Fibroblast of lung (primary cell): ENCODE results near the gene GALNT7. TPM values are rescaled to one million over a fixed set of nuclear protein-coding genes. Genes with fewer than 3 reads are reported as not detected.

ENCODE experiments used
- DNase-seq, 2 donors: peaks; one replicate each; pipeline versions ENCODE4 v3.0.0 to v3.0.0-alpha.2; 2010; ENCODE audit warnings: low read depth in 2 of 2
- H2AFZ ChIP-seq: 2 replicates; pipeline ENCODE4 v1.5.1; 2012; ENCODE audit warnings: low read length, control low read depth, inconsistent platforms
- H3K27ac ChIP-seq: 2 replicates; pipeline ENCODE4 v1.5.1; 2011; ENCODE audit warnings: low read length, control low read depth; ENCODE audit not compliant: insufficient read depth
- H3K27me3 ChIP-seq: 2 replicates; pipeline ENCODE4 v1.5.1; 2011; ENCODE audit warnings: mild to moderate bottlenecking, low read length; ENCODE audit not compliant: control insufficient read depth, insufficient read depth
- H3K36me3 ChIP-seq: 2 replicates; pipeline ENCODE4 v1.5.1; 2011; ENCODE audit warnings: low read length; ENCODE audit not compliant: control insufficient read depth, insufficient read depth
- H3K4me1 ChIP-seq: 2 replicates; pipeline ENCODE4 v1.5.1; 2011; ENCODE audit warnings: low read length; ENCODE audit not compliant: control insufficient read depth, insufficient read depth; ENCODE audit errors: extremely low read depth
- H3K4me2 ChIP-seq: 2 replicates; pipeline ENCODE4 v1.5.1; 2011; ENCODE audit warnings: low read length, control low read depth; ENCODE audit not compliant: insufficient read depth; ENCODE audit errors: extremely low read depth
- H3K4me3 ChIP-seq, 4 experiments: fragments of 200-600 bp in 1 of 4; sonication (generic) in 1 of 4; replicated peaks in 1 of 4; 2 replicates each; pipeline ENCODE4 v1.5.1; 2011 to 2016; ENCODE audit warnings: low read length in 4 of 4, low read depth in 3 of 4, mild to moderate bottlenecking in 3 of 4, control low read depth in 2 of 4, inconsistent platforms in 1 of 4, mixed read lengths in 1 of 4; ENCODE audit not compliant: insufficient read depth in 1 of 4; ENCODE audit errors: control extremely low read depth in 1 of 4
- H3K79me2 ChIP-seq: 2 replicates; pipeline ENCODE4 v1.5.1; 2012; ENCODE audit warnings: mild to moderate bottlenecking, low read length, inconsistent platforms; ENCODE audit not compliant: control insufficient read depth, insufficient read depth
- H3K9ac ChIP-seq: 2 replicates; pipeline ENCODE4 v1.5.1; 2011; ENCODE audit warnings: mild to moderate bottlenecking, low read length, control low read depth; ENCODE audit not compliant: insufficient read depth
- H3K9me3 ChIP-seq: 2 replicates; pipeline ENCODE4 v1.5.1; 2012; ENCODE audit warnings: low read depth, low read length; ENCODE audit not compliant: control insufficient read depth, insufficient read depth
- H4K20me1 ChIP-seq: 2 replicates; pipeline ENCODE4 v1.5.1; 2011; ENCODE audit warnings: low read length; ENCODE audit not compliant: control insufficient read depth, insufficient read depth; ENCODE audit errors: extremely low read depth
- EZH2 ChIP-seq: IDR thresholded peaks from 2 replicates; pipeline ENCODE4 v1.5.1; 2012; ENCODE audit warnings: low read length, control low read depth, mild to moderate bottlenecking; ENCODE audit errors: missing control alignments
- polyA plus RNA-seq, 2 donors: library from polyadenylated mRNA; depleted of rRNA in 1 of 2; stranded (reverse) in 1 of 2; unstranded in 1 of 2; fragments of >200 nt; gene quantifications; 2 replicates each; pipeline ENCODE4 v1.2.1, GENCODE V29; 2011 to 2012; ENCODE audit warnings: missing spikeins in 1 of 2
- total RNA-seq: library from RNA; depleted of rRNA; stranded (reverse); fragments of >200 nt; gene quantifications from 2 replicates; pipeline ENCODE4 v1.2.1, GENCODE V29; 2014
- TF ChIP-seq, protein P1 (sequence below), 2 donors: IDR thresholded peaks in 1 of 2; conservative IDR thresholded peaks in 1 of 2; 1 replicate in 1 of 2; 2 replicates in 1 of 2; pipeline ENCODE4 v1.5.1; 2011 to 2012; ENCODE audit warnings: low read length in 2 of 2, control low read depth in 1 of 2, inconsistent platforms in 1 of 2, low read depth in 1 of 2, mild to moderate bottlenecking in 1 of 2

The GALNT7 gene
- total and polyA plus RNA-seq, 2 donors (not counting 1 experiment from before 2014, with no cell fraction given), result 40.4 to 45.4 TPM

DNA sequence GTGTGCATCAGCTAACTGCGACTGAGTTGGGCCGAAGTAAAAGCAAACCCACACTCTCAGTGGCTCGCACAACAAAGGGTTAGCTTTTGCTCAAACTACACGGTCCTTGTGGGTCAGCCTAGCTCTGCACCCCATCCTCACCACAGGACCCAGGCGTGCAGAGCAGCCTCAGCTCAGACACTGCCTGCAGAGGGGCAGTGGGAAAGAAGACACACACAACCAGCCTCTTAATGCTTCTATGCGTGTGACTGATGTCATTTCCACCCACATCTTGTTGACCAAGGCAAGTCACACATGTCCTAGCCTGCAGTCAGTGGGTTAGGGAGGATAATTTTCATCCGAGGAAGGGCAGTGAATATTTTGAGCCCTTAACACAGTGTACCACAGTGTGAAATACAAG, 125.1 kb downstream of the GALNT7 start:
- Histone ChIP-seq H4K20me1 (no peaks in the 10 kb centered on the region), H3K27ac (no peak overlapping the region), H3K9ac (no peak overlapping the region), H3K4me1 (no peaks in the 10 kb centered on the region), H2AFZ (no peak overlapping the region), H3K36me3 (no peaks in the 10 kb centered on the region), H3K9me3 (no peaks in the 10 kb centered on the region), H3K79me2 (no peaks in the 10 kb centered on the region), H3K27me3 (no peaks in the 10 kb centered on the region), H3K4me3 (no peak overlapping the region), H3K4me2 (no peak overlapping the region)
- TF ChIP-seq, protein P1, sequence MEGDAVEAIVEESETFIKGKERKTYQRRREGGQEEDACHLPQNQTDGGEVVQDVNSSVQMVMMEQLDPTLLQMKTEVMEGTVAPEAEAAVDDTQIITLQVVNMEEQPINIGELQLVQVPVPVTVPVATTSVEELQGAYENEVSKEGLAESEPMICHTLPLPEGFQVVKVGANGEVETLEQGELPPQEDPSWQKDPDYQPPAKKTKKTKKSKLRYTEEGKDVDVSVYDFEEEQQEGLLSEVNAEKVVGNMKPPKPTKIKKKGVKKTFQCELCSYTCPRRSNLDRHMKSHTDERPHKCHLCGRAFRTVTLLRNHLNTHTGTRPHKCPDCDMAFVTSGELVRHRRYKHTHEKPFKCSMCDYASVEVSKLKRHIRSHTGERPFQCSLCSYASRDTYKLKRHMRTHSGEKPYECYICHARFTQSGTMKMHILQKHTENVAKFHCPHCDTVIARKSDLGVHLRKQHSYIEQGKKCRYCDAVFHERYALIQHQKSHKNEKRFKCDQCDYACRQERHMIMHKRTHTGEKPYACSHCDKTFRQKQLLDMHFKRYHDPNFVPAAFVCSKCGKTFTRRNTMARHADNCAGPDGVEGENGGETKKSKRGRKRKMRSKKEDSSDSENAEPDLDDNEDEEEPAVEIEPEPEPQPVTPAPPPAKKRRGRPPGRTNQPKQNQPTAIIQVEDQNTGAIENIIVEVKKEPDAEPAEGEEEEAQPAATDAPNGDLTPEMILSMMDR (conservative IDR thresholded peaks at IDR 0.05 in 1 of 2, IDR thresholded peaks at IDR 0.05 in 1 of 2; ENCODE audit: low read depth in 1 of 2, low read length in 2 of 2), result no peak
- no peak for TF ChIP-seq EZH2
- no peak for DNase-seq

DNA sequence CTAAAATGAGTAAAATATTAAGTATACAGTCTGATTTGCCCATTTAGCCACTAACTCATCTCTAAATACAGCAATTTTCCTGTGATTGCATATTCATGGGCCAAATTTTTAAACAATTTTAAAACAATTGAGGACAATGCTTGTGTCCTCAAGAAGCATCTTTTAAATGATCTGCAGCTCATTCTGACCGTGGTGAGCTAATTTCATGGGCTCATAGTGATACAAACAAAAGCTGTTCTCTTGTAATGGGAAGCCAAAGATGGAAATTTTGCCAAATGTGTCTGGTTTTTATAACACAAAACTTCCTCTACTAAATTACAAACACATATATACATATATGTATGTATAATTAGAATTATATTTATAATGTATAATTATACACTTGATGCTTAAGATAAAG, 125.8 kb downstream of the GALNT7 start:
- DNase-seq, result no peak
- no peak overlapping the region for H3K4me2 ChIP-seq
- H3K9me3 ChIP-seq, result no peaks in the 10 kb centered on the region
- no peaks in the 10 kb centered on the region for H3K79me2 ChIP-seq
- no peak overlapping the region for H3K9ac ChIP-seq
- no peaks in the 10 kb centered on the region for H4K20me1 ChIP-seq
- H3K36me3 ChIP-seq, result no peaks in the 10 kb centered on the region
- H3K4me3 ChIP-seq, result no peak overlapping the region
- H3K27me3 ChIP-seq, result no peaks in the 10 kb centered on the region
- no peak overlapping the region for H3K27ac ChIP-seq
- H3K4me1 ChIP-seq, result no peaks in the 10 kb centered on the region
- H2AFZ ChIP-seq, result no peak overlapping the region
- TF ChIP-seq, protein P1 (conservative IDR thresholded peaks at IDR 0.05 in 1 of 2, IDR thresholded peaks at IDR 0.05 in 1 of 2; ENCODE audit: low read depth in 1 of 2, low read length in 2 of 2), result no peak
- TF ChIP-seq EZH2, result no peak

DNA sequence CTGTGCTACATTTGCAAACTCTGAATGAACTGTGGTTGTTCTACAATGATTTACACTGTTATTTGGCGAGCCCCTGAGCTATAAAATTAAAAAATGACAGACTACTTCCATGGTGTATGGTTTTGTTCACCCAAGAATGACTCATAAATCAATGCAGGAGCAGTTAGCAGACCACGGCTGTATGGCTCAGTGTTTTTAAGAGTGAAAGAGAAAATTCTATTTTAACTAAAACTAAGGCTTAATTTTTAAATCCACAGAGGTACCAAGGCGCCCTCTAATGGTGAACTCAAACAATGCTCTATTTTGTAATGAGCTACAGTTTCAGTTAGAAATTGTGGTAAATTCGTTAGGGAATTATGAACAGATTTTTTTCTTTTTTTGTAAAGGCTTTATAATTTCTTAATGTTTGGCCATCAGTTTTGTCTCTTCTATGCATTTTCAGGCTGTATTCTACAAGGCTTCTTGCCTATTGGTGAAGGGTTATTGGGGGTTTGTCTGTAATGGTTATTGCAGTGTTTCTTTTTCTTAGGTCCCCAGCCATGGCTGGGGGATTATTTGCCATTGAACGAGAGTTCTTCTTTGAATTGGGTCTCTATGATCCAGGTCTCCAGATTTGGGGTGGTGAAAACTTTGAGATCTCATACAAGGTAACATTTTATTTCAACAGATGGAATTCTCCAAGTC, 133.0 kb downstream of the GALNT7 start:
- no peak overlapping the region for H2AFZ ChIP-seq

More for the DNA sequence above, 133.0 kb downstream of the GALNT7 start:
- Histone ChIP-seq H3K27ac (no peak overlapping the region), H3K27me3 (no peaks in the 10 kb centered on the region), H3K4me1 (no peaks in the 10 kb centered on the region), H3K36me3 (no peaks in the 10 kb centered on the region), H3K4me2 (no peak overlapping the region), H4K20me1 (no peaks in the 10 kb centered on the region), H3K4me3 (no peak overlapping the region), H3K9me3 (no peaks in the 10 kb centered on the region), H3K9ac (no peak overlapping the region), H3K79me2 (no peaks in the 10 kb centered on the region)
- peak; percentile 51 to 82 for DNase-seq
- TF ChIP-seq, protein P1 (conservative IDR thresholded peaks at IDR 0.05 in 1 of 2, IDR thresholded peaks at IDR 0.05 in 1 of 2; ENCODE audit: low read depth in 1 of 2, low read length in 2 of 2), result peak; percentile 49 to 70
- TF ChIP-seq EZH2, result no peak
